ENCODE data around the gene CATSPERZ.

- no peak for TF ChIP-seq CTCF (IDR thresholded peaks at IDR 0.05)
- no peak for TF ChIP-seq POLR2AphosphoS5 (IDR thresholded peaks at IDR 0.05)
- TF ChIP-seq EP300 (IDR thresholded peaks at IDR 0.05; ENCODE audit: low read depth), result no peak
- no peak for TF ChIP-seq POLR2A (IDR thresholded peaks at IDR 0.05)
Observed at GRCh38 chr11:64261556-64262080, 38.5 kb upstream of the CATSPERZ start.

Data from transverse colon (tissue), 4 donors.